ENCODE data around the gene NOXA1. TPM values are rescaled to one million over a fixed set of nuclear protein-coding genes. Genes with fewer than 3 reads are reported as not detected.

The NOXA1 gene
- total and polyA plus RNA-seq, 3 donors from 2014 or later, result 2.5 to 8.0 (median 4.6) TPM

DNA sequence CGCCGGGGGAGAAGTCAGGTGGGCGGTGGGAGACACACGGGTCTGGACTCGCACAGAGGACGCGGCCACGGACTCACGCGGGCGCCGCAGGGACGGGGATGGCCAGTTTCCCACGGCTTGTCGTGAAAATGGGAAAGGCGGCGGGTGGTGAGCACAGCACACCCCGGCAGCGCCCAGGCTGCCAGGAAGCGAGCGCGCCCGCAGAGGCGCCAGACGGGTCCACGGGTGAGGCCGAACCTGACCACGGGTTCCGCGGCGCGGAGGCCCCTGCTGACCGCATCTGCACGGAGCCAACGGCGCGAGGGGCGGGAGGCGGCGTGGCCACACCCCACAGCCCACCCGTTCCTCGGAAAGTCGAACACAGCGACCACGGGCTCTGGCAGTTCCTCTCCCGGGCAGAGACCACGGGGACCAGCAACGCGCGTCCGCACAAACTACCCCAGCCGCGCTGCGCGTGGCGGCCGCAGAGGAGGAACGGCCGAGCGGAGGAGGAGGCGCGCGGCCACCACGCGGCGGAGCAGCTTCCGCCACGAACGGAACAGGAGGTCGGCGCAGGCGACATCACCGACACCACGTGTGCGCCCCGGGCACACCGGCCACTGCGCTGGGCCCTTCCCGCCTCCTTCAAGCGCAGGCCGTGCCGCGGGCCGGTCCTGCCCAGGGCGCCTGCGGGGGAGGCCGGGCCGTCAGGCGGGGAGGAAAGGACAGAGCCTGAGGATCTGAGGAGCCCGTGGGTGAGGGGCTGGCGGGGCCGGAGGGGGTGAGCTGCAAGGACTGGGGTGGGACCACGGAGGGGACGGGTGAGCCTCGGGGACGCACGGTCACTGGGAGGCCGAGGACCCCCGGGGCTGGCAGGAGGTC is 5.8 kb upstream of the NOXA1 start:
- H3K27ac ChIP-seq, result peak overlapping the region; percentile 4 to 50

GRCh38 chr9:137421838-137422603 is 1.2 kb upstream of the NOXA1 start:
- 2 to 3% methylated on average over 11 of the region's 11 CpGs for WGBS, 2 donors
- TF ChIP-seq POLR2A (IDR thresholded peaks at IDR 0.05) (no peak), CTCF (IDR thresholded peaks at IDR 0.05) (no peak)
- H3K4me1 ChIP-seq, result peaks cover 4% of the 10 kb centered on the region
- no peaks in the 10 kb centered on the region for H3K36me3 ChIP-seq (ENCODE audit: low read depth, missing control alignments)
- no peaks in the 10 kb centered on the region for H3K27me3 ChIP-seq
- intact Hi-C loops (cut with DNase I; ENCODE audit: low total_unique reads), result no loop called here
- peak overlapping the region; percentile 68 to 82 for H3K27ac ChIP-seq
- peak overlapping the region; percentile 88 to 93 for H3K4me3 ChIP-seq
- H3K9me3 ChIP-seq, result no peaks in the 10 kb centered on the region
- DNase-seq, result no peak

More for the DNA sequence above, 5.8 kb upstream of the NOXA1 start:
- no peak for DNase-seq
- no peaks in the 10 kb centered on the region for H3K27me3 ChIP-seq
- WGBS, 2 donors, result 65 to 75% methylated on average over 15 to 98 of the region's 99 CpGs
- H3K4me3 ChIP-seq, result peak overlapping the region; percentile 42 to 59
- peaks cover 4% of the 10 kb centered on the region for H3K4me1 ChIP-seq
- H3K36me3 ChIP-seq (ENCODE audit: low read depth, missing control alignments), result no peaks in the 10 kb centered on the region
- H3K9me3 ChIP-seq, result no peaks in the 10 kb centered on the region
- TF ChIP-seq POLR2A (IDR thresholded peaks at IDR 0.05) (no peak), CTCF (IDR thresholded peaks at IDR 0.05) (no peak)
- intact Hi-C loops (cut with DNase I; ENCODE audit: low total_unique reads), result no loop called here

DNA sequence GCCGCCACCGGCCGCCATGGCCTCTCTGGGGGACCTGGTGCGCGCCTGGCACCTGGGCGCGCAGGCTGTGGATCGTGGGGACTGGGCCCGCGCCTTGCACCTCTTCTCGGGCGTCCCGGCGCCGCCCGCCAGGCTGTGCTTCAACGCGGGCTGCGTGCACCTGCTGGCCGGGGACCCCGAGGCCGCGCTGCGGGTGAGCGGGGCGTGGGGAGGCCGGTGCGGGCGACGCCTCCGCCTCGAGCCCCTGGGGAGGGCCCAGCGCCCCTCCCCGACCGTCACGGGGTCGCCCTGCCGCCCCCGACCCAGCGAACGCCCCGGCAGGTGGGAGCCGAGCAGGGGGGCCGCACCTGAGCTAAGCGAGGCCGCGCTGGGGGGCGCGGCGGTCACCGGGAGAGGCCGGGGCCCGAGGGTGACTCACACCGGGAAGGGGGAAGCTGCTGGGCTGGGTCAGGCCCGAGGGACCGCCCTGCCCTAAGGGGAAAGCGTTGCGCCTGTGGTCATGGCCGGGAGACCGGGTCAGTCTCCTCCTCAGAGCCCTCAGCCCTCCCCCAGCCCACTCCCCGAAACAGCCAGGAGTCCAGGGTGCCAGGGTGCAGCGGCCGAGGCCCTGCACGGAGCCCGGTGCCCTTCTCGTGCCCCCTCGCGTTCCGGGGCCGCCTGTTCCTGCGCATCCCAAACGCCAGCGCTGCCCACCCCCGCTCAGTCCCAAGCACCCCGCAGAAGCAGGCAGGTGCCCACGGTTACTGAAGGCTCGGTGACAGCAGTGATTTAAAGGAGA is 510 bp downstream of the NOXA1 start:
- no peak for DNase-seq
- intact Hi-C loops (cut with DNase I; ENCODE audit: low total_unique reads), result no loop called here
- WGBS, 2 donors, result 7 to 8% methylated on average over 8 to 60 of the region's 77 CpGs
- H3K27me3 ChIP-seq, result no peaks in the 10 kb centered on the region
- H3K36me3 ChIP-seq (ENCODE audit: low read depth, missing control alignments), result no peaks in the 10 kb centered on the region
- TF ChIP-seq POLR2A (IDR thresholded peaks at IDR 0.05), result no peak
- H3K4me1 ChIP-seq, result peaks cover 4% of the 10 kb centered on the region
- H3K4me3 ChIP-seq, result peak overlapping the region; percentile 88 to 93
- H3K27ac ChIP-seq, result peak overlapping the region; percentile 57 to 64
- H3K9me3 ChIP-seq, result no peaks in the 10 kb centered on the region

GRCh38 chr9:137426018-137426681 is 3.0 kb downstream of the NOXA1 start:
- no peak overlapping the region for H3K27ac ChIP-seq
- DNase-seq, result no peak
- WGBS, 2 donors, result 64 to 85% methylated on average over 9 to 18 of the region's 18 CpGs
- H3K4me3 ChIP-seq, result no peak overlapping the region
- H3K36me3 ChIP-seq (ENCODE audit: low read depth, missing control alignments), result no peaks in the 10 kb centered on the region
- no peaks in the 10 kb centered on the region for H3K27me3 ChIP-seq
- intact Hi-C loops (cut with DNase I; ENCODE audit: low total_unique reads), result no loop called here
- no peak for TF ChIP-seq CTCF (IDR thresholded peaks at IDR 0.05)
- TF ChIP-seq POLR2A (IDR thresholded peaks at IDR 0.05), result no peak
- H3K4me1 ChIP-seq, result peaks cover 4% of the 10 kb centered on the region
- H3K9me3 ChIP-seq, result no peaks in the 10 kb centered on the region

All from testis (tissue), 3 donors.